GM21367 (cell line): ENCODE data around the gene LMF2.

Experiments used
- ATAC-seq: cut with Tn5 transposase; IDR thresholded peaks from one replicate; pipeline ENCODE4 v1.9.1; 2021; ENCODE audit not compliant: unreplicated experiment

Gene LMF2

DNA sequence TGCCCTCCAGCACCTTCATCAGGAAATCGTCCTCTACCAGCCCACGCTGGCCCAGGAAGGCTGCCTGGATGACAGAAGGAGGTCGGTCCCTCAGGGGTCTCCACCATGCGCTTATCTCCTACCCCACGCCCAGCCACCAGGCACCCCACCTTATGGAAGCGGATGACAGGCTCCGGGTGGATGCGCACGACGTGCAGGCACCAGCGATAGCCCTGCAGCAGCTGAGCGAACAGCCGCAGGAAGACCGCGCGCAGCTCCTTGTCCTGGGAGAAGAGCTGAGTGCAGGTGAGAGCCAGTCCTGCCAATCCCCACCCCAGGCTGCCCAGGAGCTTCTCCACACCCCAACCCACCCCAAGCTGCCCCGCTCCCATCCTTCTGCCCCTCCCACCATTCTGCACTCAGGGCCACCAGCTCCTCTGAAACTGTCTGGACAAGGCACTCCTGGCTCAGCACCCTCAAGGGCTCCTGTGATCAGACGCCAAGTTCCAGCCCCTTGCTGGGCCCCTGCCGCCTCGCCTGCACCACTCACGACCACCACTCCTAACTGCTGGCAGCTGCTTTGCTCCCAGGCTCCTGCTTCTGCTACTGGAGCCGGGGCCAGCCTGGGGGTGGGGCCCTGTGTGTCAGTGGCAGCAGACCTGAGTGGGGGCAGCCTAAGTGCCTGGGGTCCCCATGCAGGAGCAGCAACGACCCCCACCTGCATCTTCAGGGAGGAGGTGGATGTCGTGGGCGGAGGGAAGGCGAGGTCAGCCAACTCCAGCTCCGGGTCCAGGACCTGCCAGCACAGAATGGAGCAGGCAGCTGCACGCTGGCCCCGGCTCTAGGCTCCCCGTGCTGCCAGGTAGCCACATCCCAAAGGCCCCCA, 42.2 kb downstream of the LMF2 start:
- no peak for ATAC-seq

DNA sequence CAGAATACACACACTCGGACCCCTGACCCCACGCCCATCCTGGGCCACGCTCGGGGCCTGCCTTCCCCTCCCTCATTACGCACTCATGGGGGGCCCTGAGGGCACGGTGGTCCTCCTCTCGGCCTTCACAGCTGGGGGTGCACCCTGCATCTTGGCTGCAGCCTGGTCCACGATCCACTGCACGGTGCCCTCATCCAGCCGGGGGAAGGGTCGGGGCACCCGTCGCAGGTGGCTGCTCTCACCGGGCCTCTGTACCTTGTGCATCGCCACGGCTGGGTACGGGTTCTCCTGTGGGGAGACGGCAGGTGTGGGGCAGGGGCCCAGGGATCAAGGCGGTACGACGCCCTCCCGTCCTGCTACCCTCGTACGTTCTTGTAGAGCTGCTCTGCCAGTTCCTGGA, 43.1 kb downstream of the LMF2 start:
- ATAC-seq = no peak

- no peak for ATAC-seq
Observed at GRCh38 chr22:50463188-50463900, 44.2 kb downstream of the LMF2 start.

DNA sequence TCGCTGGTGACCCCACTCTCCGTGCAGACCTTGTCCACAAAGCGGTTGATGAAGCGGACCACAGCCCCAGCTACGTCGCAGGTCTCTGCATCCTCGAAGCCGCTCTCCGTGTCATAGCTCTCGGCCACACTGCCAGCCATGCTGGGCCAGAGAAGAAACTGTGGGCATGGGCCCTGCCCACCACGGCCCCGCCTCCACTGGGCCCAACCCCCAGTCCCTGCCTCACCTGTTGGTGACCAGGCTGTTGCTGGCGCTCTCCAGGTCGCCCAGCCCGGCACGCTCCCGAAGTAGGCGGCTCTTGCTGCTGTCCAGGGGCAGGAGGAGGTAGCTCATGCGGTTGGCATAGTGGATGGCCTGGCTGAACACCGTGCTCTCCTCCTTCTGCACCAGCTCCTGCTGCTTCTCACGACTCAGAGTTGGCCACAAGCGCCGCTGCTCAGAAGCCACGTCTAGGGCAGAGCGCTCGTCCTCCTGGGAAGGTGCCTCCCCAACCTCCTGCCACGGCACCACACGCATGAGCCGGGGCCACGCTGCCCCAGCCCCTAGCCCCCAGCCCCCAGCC, 45.4 kb downstream of the LMF2 start:
- ATAC-seq = no peak

DNA sequence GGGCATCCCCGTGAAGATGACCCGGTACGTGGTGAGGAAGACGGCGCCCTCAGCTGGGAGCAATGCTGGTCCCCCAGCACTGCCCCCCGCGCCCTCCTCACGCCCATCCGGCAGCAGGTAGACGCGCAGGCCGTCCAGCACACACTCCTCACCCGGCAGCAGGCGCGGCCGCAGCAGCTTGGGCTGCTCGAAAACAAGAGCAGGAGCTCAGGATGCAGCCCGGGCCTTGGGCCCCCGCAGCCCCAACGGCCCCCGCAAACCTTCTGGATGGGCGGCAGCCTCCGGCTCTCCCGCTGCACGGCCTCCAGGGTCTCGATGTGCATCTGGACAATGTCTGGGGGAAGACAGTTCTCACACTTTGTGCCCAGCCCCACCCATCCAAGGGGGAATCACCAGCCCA, 46.0 kb downstream of the LMF2 start:
- no peak for ATAC-seq

- no peak for ATAC-seq
Observed at GRCh38 chr22:50460938-50461337, 46.6 kb downstream of the LMF2 start.

DNA sequence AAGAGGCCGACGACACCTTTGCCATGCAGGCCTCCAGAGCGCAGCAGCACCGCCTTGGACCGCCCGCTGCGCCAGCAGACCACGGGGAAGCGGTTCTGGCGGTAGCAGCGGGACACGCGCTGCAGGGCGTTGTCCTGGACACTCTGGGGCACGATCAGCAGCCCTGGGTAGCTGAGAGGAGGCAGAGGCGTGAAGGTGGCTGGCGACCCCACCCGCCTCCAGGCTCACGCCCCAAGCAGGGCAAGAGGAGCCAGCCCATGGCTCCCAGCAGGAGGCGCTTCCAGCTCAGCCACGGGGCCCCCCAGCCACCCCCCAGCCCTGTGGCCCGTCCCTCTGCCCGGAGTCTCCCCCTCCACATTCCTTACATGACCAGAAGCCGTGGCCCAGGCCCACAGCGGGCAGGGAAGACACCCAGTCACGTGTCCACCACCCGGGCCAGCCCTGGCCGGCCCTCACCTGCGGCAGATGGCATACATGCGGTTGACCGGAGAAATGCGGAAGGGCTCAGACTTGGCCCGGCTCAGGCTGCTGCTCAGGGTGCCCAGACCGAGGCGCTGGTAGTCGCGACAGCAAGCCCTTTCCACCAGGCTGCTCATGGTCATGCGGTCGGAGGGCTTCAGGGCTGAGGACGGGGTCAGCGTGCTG, 47.9 kb downstream of the LMF2 start:
- ATAC-seq = no peak

DNA sequence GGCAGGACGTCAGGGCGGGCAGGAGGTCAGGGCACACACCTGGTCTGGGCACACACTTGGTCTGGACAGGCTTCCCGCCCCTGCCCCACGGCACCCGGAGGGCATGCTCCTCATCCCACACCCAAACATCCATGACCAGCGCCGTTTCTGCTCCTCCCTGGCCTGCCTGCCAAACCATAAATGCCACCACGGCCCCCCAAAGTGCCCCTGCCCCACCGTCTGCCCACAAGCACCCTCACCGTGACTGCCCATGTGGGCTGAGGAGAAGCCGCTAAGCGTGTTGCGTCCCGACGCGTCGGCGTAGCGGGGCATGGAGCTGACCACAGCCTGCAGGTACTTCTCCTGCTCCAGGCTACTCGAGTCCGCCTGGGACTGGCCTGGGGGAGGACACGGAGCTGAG, 48.5 kb downstream of the LMF2 start:
- no peak for ATAC-seq

GRCh38 chr22:50456466-50457234, 50.9 kb downstream of the LMF2 start:
- ATAC-seq = no peak

DNA sequence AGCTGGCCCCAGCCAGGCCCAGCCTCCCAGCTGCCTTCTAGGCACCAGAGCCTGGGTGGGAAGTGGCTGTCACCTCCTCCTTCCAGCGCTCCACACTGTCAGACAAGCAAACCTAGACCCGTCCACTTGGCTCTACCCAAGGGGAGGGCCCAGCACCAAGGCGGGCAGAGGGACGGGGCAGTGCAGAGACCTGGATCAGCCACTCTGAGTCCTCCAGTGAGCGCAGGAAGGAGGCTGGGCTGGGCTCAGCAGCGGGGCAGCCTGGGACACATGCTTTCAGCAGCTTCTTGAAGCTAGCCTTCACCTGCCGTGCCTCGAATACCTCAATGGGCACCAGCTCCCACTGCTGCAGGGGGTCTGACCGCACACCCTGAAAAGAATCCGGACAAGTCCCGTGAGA, 51.5 kb downstream of the LMF2 start:
- ATAC-seq = no peak

DNA sequence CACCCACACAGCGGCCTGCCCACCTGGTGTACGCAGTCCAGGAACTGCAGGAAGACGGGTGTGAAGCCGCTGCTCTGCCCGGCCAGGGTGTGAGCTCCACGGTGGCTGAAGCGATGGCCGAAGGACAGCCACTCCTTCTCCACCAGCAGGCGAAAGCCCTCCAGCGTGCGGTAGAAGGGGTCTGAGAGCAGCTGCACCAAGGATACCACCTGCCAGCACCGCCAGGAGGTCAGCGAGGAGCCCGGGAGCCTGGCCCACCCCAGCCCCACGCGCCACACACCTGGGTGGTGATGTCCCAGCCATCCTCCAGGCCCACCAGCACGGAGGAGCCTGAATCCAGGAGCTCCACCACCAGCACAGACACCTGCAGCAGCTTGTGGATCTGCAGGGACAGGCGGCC, 52.3 kb downstream of the LMF2 start:
- no peak for ATAC-seq

- no peak for ATAC-seq
Observed at GRCh38 chr22:50454556-50455075, 52.9 kb downstream of the LMF2 start.
